K562 (cell line): Measurements from ENCODE around the gene MED29. TPM values are rescaled to one million over a fixed set of nuclear protein-coding genes. Genes with fewer than 3 reads are reported as not detected.

Source experiments
- CEBPB ChIP-seq: fragments of 450-650 bp; IDR thresholded peaks from 2 replicates; pipeline ENCODE4 v1.6.1; 2016; ENCODE audit warnings: missing genetic modification characterization, missing compliant biosample characterization
- KDM2B ChIP-seq: fragments of 250-450 bp; sonication (Bioruptor Pico); IDR thresholded peaks from 2 replicates; pipeline ENCODE4 v1.8.0; 2021; ENCODE audit warnings: mild to moderate bottlenecking, moderate library complexity
- MTA3 ChIP-seq: fragments of 450-650 bp; formaldehyde crosslinking; IDR thresholded peaks from 2 replicates; pipeline ENCODE4 v1.6.1; 2017; ENCODE audit warnings: mild to moderate bottlenecking, borderline replicate concordance
- MYC ChIP-seq, 2 experiments: fragments of 250-450 bp in 1 of 2; sonication (Bioruptor Pico) in 1 of 2; IDR thresholded peaks; 2 replicates each; pipeline versions ENCODE4 v1.5.1 to v1.6.1; 2012 to 2021; ENCODE audit warnings: low read depth in 2 of 2, borderline replicate concordance in 1 of 2, improper control_type of control experiment in 1 of 2, low read length in 1 of 2, mild to moderate bottlenecking in 1 of 2, moderate library complexity in 1 of 2
- NCOA2 ChIP-seq, 2 experiments: fragments of 450-650 bp; IDR thresholded peaks; 2 replicates each; pipeline ENCODE4 v1.6.1; 2018; ENCODE audit warnings: mild to moderate bottlenecking in 2 of 2, moderate library complexity in 1 of 2; ENCODE audit not compliant: partially characterized antibody in 2 of 2
- NFE2 ChIP-seq: IDR thresholded peaks from 2 replicates; pipeline ENCODE4 v1.6.1; 2014; ENCODE audit warnings: antibody characterized with exemption, low read depth
- NUFIP1 ChIP-seq: fragments of 450-650 bp; IDR thresholded peaks from 2 replicates; pipeline ENCODE4 v1.6.1; 2018; ENCODE audit not compliant: partially characterized antibody
- SFPQ ChIP-seq: fragments of 200-400 bp; formaldehyde crosslinking; IDR thresholded peaks from 2 replicates; pipeline ENCODE4 v1.6.1; 2017; ENCODE audit warnings: mild to moderate bottlenecking, low read depth, low read length, moderate library complexity
- ZNF609 ChIP-seq: sonication (generic); formaldehyde crosslinking; IDR thresholded peaks from 2 replicates; pipeline ENCODE4 v1.8.1; 2023; ENCODE audit warnings: missing genetic modification reagents, mild to moderate bottlenecking, borderline replicate concordance
- polyA plus RNA-seq, 8 experiments: library from polyadenylated mRNA; depleted of rRNA in 4 of 8; stranded (reverse) in 5 of 8; unstranded in 3 of 8; fragments of >200 nt; fragmentation: Nextera tagmentation in 2 of 8; fragmentation: Illumina TruSeq in 1 of 8; extraction: Ambion mirVana in 2 of 8; extraction: Trizol in 1 of 8; gene quantifications; 2 replicates each; pipeline versions ENCODE4 v1.2.1 to v1.2.3, GENCODE V29; 2011 to 2014; ENCODE audit warnings: inconsistent platforms in 1 of 8, missing spikeins in 1 of 8
- total RNA-seq, 7 experiments: library from RNA; depleted of rRNA in 6 of 7; stranded (reverse); fragments of >200 nt in 6 of 7; fragmentation: Illumina TruSeq in 2 of 7; extraction: Trizol in 2 of 7; gene quantifications; 2 replicates each; pipeline versions ENCODE4 v1.2.1 to v1.2.3, GENCODE V29; 2011 to 2021; ENCODE audit warnings: low replicate concordance in 1 of 7
- TF ChIP-seq, protein P1 (sequence below): fragments of 450-650 bp; IDR thresholded peaks from 2 replicates; pipeline ENCODE4 v1.6.1; 2014; ENCODE audit warnings: low read depth, mild to moderate bottlenecking, moderate library complexity, borderline replicate concordance
- TF ChIP-seq, protein P2 (sequence below): fragments of 250-450 bp; sonication (Bioruptor Pico); IDR thresholded peaks from 2 replicates; pipeline ENCODE4 v1.4.0; 2020
- TF ChIP-seq, protein P3 (sequence below): fragments of 250-450 bp; sonication (Bioruptor Pico); IDR thresholded peaks from 2 replicates; pipeline ENCODE4 v1.4.0; 2020; ENCODE audit warnings: mild to moderate bottlenecking, moderate library complexity

Gene MED29
- total and polyA plus RNA-seq, 9 of the 15 experiments (the other 6 are each of a cell fraction or from before 2014, with no cell fraction given): 1.8 to 22.6 (median 12.4) TPM

DNA sequence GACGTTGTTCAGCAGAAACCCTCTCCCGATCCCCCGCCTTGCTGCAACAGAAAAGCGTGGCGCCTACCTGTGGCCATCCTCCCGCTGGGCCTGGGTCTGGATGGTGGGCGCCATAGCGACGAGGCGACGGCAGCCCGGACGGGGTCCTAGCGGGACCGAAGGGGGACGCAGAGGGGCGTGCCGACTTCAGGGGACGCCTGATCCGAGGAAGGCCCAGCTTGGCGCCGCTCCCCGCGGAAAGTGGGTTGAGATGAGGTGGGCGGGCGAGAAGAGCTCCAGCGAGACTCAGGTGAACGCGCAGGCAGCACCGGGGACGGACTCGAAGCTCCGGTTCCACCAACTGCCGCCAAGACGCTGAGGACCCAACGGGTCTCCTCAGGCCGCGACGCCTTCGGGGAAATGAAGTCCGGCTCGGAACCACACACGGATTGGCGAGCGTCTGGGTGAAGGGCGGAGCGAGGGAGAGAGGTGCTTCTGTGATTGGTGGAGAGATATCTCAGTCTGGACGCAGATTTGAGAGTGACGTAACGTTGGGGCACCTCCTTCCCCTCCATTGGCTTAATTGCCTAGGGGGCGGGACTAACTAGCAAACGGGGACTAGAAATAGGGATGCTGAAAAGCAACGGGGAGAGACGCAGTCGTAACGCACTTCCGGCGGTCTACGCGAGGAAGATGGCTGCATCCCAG is at the start of gene MED29, which contains the start of gene PAF1 (continued):
- TF ChIP-seq, protein P1, sequence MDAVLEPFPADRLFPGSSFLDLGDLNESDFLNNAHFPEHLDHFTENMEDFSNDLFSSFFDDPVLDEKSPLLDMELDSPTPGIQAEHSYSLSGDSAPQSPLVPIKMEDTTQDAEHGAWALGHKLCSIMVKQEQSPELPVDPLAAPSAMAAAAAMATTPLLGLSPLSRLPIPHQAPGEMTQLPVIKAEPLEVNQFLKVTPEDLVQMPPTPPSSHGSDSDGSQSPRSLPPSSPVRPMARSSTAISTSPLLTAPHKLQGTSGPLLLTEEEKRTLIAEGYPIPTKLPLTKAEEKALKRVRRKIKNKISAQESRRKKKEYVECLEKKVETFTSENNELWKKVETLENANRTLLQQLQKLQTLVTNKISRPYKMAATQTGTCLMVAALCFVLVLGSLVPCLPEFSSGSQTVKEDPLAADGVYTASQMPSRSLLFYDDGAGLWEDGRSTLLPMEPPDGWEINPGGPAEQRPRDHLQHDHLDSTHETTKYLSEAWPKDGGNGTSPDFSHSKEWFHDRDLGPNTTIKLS: peak; percentile 89
- TF ChIP-seq ZNF609 (CRISPR knock-in tag): no peak
- no peak for TF ChIP-seq SFPQ
- peak; percentile 80 for TF ChIP-seq CEBPB (tag)
- TF ChIP-seq NUFIP1: no peak
- TF ChIP-seq MYC (IDR thresholded peaks at IDR 0.05; ENCODE audit: low read depth, low read length): no peak; the same call in 1 of the 2 replicates
- 0 out of 2 replicates have a peak, but pooled peaks have one; percentile 39 for TF ChIP-seq MYC (CRISPR knock-in tag; IDR thresholded peaks at IDR 0.05; ENCODE audit: borderline replicate concordance, low read depth)
- no peak for TF ChIP-seq KDM2B
- TF ChIP-seq, protein P2, sequence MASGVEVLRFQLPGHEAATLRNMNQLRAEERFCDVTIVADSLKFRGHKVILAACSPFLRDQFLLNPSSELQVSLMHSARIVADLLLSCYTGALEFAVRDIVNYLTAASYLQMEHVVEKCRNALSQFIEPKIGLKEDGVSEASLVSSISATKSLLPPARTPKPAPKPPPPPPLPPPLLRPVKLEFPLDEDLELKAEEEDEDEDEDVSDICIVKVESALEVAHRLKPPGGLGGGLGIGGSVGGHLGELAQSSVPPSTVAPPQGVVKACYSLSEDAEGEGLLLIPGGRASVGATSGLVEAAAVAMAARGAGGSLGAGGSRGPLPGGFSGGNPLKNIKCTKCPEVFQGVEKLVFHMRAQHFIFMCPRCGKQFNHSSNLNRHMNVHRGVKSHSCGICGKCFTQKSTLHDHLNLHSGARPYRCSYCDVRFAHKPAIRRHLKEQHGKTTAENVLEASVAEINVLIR (CRISPR knock-in tag): peak; percentile 82; the same call in 1 of the 2 replicates
- TF ChIP-seq NFE2: peak; percentile 94
- TF ChIP-seq, protein P3, sequence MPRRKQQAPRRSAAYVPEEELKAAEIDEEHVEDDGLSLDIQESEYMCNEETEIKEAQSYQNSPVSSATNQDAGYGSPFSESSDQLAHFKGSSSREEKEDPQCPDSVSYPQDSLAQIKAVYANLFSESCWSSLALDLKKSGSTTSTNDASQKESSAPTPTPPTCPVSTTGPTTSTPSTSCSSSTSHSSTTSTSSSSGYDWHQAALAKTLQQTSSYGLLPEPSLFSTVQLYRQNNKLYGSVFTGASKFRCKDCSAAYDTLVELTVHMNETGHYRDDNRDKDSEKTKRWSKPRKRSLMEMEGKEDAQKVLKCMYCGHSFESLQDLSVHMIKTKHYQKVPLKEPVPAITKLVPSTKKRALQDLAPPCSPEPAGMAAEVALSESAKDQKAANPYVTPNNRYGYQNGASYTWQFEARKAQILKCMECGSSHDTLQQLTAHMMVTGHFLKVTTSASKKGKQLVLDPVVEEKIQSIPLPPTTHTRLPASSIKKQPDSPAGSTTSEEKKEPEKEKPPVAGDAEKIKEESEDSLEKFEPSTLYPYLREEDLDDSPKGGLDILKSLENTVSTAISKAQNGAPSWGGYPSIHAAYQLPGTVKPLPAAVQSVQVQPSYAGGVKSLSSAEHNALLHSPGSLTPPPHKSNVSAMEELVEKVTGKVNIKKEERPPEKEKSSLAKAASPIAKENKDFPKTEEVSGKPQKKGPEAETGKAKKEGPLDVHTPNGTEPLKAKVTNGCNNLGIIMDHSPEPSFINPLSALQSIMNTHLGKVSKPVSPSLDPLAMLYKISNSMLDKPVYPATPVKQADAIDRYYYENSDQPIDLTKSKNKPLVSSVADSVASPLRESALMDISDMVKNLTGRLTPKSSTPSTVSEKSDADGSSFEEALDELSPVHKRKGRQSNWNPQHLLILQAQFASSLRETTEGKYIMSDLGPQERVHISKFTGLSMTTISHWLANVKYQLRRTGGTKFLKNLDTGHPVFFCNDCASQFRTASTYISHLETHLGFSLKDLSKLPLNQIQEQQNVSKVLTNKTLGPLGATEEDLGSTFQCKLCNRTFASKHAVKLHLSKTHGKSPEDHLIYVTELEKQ (CRISPR knock-in tag): no peak
- TF ChIP-seq MTA3: peak; percentile 92
- TF ChIP-seq NCOA2 (IDR thresholded peaks at IDR 0.05; ENCODE audit: partially characterized antibody in 2 of 2): peak in 1 of 2 experiments; percentile 97
